GM08714 (cell line): Measurements from ENCODE around the gene SREBF2.

Experiments used
- H3K4me3 ChIP-seq: fragments of 200-500 bp; sonication (Bioruptor generic); 2 replicates; pipeline ENCODE4 v1.5.1; 2014; ENCODE audit warnings: mild to moderate bottlenecking, low read length, inconsistent platforms
- ZNF274 ChIP-seq: IDR thresholded peaks from 2 replicates; pipeline ENCODE4 v1.6.1; 2012; ENCODE audit warnings: mild to moderate bottlenecking, low read depth, low read length

The SREBF2 gene

GRCh38 chr22:41813726-41814410 lies 19.0 kb upstream of the SREBF2 start:
- TF ChIP-seq ZNF274 = no peak
- no peak overlapping the region for H3K4me3 ChIP-seq

GRCh38 chr22:41815716-41816115 lies 17.2 kb upstream of the SREBF2 start:
- no peak for TF ChIP-seq ZNF274
- H3K4me3 ChIP-seq = no peak overlapping the region

- TF ChIP-seq ZNF274 = no peak
- H3K4me3 ChIP-seq = no peak overlapping the region
Measured at GRCh38 chr22:41816241-41816640, 16.7 kb upstream of the SREBF2 start.

- no peak overlapping the region for H3K4me3 ChIP-seq
- no peak for TF ChIP-seq ZNF274
Measured at GRCh38 chr22:41816871-41817270, 16.0 kb upstream of the SREBF2 start.

- TF ChIP-seq ZNF274 = no peak
- no peak overlapping the region for H3K4me3 ChIP-seq
Measured at GRCh38 chr22:41818011-41818410, 14.9 kb upstream of the SREBF2 start.

GRCh38 chr22:41818596-41818995 lies 14.3 kb upstream of the SREBF2 start:
- TF ChIP-seq ZNF274 = no peak
- no peak overlapping the region for H3K4me3 ChIP-seq

- TF ChIP-seq ZNF274 = no peak
- no peak overlapping the region for H3K4me3 ChIP-seq
Measured at GRCh38 chr22:41819257-41819656, 13.6 kb upstream of the SREBF2 start.

- TF ChIP-seq ZNF274 = no peak
- H3K4me3 ChIP-seq = no peak overlapping the region
Measured at GRCh38 chr22:41820447-41820846, 12.5 kb upstream of the SREBF2 start.

GRCh38 chr22:41821471-41822316 lies 11.2 kb upstream of the SREBF2 start:
- TF ChIP-seq ZNF274 = no peak
- H3K4me3 ChIP-seq = no peak overlapping the region

- no peak overlapping the region for H3K4me3 ChIP-seq
- no peak for TF ChIP-seq ZNF274
Measured at GRCh38 chr22:41822317-41823057, 10.4 kb upstream of the SREBF2 start.

- no peak for TF ChIP-seq ZNF274
- H3K4me3 ChIP-seq = no peak overlapping the region
Measured at GRCh38 chr22:41823797-41824196, 9.1 kb upstream of the SREBF2 start.

- no peak for TF ChIP-seq ZNF274
- H3K4me3 ChIP-seq = no peak overlapping the region
Measured at GRCh38 chr22:41825376-41825775, 7.5 kb upstream of the SREBF2 start.

- TF ChIP-seq ZNF274 = no peak
- H3K4me3 ChIP-seq = no peak overlapping the region
Measured at GRCh38 chr22:41826021-41826420, 6.9 kb upstream of the SREBF2 start.
